T-helper 9 cell (primary cell): ENCODE measurements around the gene MSH2.
"Not testable (repeated sequence)": the region's sequence is repeated elsewhere in the genome, so short reads cannot be mapped to it uniquely, and the experiment has no call there.

Source experiments
- DNase-seq: peaks from one replicate; pipeline ENCODE4 v3.0.0-alpha.2; 2020

MSH2 gene

DNA sequence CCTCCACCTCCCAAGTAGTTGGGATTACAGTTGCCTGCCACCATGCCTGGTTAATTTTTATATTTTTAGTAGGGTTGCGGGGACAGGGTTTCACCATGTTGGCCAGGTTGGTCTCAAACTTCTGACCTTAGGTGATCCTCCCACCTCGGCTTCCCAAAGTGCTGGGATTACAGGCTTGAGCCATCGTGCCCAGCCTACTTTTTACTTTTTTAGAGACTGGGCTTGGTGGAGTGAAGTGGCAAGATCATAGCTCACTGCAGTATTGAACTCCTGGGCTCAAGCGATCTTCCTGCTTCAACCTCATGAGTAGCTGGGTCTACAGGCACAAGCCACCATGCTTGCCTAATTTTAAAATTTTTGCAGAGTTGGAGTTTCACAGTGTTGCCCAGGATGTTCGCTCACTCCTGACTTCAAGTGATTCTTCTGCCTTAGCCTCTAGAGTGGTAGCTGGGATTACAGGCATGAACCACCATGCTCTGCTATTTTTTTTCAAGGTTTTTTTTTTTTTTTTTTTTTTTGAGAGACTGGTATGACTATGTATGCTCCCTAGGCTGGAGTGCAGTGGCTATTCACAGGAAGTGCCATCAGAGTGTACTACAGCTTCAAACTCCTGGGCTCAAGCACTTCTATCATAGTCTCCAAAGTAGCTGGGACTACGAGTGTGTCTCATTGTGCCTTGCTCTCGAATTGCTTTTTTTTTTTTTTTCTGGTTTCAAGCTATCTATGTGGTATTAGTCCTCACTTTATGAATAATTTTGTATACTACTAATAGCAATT is 11.9 kb downstream of the MSH2 start:
- no peak for DNase-seq

DNA sequence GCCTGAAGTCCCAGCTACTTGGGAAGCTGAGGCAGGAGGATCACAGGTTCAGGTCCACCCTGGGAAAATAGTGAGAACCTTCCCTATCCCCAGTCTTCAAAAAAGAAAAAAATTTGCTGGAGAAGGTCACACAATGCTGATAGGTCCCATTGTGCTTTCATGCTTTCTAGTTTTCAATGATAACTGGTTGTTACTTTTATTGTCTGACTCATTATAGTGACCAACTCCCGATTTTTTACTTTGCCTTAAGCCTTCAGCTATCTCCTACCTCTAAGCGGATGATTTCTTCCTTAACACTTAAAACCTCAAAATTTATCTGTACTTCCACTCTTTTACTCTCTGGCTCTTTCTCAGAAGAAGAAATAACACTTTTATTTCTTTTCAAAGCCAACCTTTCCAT is 17.3 kb downstream of the MSH2 start:
- DNase-seq = no peak

DNA sequence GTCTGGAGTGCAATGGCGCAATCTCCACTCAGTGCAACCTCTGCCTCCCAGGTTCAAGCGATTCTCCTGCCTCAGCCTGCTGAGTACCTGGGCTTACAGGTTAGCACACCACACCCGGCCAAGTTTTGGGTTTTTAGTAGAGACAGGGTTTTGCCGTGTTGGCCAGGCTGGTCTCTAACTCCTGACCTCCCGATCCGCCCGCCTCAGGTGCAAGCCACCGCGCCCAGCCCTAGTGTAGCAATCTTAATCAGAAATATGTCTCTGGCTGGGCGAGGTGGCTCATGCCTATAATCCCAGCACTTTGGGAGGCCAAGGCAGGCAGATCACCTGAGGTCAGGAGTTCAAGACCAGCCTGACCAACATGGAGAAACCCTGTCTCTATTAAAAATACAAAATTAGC is 17.7 kb downstream of the MSH2 start:
- not testable (repeated sequence) for DNase-seq

DNA sequence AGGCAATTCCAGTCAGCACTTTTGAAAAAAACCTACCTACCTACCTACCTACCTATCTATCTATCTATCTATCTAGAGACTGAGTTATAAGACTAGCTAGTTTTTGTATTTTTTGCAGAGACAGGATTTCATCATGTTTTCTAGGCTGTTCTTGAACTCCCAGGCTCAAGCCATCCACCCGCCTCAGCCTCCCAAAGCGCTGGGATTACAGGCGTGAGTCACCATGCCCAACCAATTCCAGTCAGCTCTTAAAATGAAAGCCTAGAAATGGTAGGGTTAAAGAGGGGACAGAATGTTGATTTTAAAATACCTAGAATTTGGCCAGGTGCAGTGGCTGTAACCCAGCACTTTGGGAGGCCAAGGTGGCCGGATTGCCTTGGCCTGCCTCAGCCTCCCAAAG is 19.1 kb downstream of the MSH2 start:
- DNase-seq = no peak

DNA sequence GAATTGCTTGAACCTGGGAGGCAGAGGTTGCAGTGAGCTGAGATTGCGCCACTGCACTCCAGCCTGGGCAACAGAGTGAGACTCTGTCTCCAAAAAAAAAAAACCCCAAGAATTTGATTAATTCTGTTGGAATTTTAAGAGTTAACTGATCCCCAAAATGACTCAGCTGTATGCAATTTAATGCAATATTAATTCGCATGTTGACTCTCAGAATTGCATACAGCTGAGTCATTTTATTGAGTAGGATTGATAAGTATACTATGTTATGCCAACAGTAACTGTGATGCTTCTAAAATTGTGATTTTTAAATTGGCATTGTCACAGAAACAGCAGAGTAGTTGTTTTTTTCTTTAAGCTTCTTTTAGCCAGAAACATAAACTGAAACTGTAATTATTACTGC is 19.6 kb downstream of the MSH2 start:
- no peak for DNase-seq

DNA sequence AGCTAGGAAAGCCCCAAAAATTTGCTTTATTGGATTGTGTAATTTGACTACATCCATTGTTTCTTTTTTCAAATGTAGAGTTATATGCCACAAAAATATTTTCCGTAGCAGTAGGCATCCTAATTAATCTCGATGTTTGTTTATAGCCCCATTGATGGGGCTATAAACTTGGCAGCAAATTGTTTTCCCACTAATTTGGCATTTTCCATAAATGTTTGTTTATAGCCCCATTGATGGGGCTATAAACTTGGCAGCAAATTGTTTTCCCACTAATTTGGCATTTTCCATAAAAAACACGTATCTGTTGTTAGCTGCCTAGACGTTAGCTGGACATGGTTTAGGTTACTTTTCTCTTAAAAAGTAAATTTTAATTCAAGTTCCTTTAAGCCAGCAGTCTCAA is 23.8 kb downstream of the MSH2 start:
- DNase-seq = no peak

DNA sequence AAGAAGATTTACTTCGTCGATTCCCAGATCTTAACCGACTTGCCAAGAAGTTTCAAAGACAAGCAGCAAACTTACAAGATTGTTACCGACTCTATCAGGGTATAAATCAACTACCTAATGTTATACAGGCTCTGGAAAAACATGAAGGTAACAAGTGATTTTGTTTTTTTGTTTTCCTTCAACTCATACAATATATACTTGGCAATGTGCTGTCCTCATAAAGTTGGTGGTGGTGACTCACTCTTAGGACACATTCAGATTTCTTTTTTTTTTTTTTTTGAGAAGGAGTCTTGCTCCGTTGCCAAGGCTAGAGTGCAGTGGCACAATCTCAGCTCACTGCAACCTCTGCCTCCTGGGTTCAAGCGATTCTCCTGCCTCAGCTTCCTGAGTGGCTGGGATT is 26.8 kb downstream of the MSH2 start:
- no peak for DNase-seq

DNA sequence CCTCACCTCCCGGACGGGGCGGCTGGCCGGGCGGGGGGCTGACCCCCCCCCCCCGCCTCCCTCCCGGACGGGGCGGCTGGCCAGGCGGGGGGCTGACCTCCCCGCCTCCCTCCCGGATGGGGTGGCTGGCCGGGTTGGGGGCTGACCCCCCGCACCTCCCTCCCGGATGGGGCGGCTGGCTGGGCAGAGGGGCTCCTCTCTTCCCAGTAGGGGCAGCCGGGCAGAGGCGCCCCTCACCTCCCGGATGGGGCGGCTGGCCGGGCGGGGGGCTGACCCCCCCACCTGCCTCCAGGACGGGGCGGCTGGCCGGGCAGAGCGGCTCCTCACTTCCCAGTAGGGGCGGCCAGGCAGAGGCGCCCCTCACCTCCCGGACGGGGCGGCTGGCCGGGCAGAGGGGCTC is 30.1 kb downstream of the MSH2 start:
- not testable (repeated sequence) for DNase-seq

DNA sequence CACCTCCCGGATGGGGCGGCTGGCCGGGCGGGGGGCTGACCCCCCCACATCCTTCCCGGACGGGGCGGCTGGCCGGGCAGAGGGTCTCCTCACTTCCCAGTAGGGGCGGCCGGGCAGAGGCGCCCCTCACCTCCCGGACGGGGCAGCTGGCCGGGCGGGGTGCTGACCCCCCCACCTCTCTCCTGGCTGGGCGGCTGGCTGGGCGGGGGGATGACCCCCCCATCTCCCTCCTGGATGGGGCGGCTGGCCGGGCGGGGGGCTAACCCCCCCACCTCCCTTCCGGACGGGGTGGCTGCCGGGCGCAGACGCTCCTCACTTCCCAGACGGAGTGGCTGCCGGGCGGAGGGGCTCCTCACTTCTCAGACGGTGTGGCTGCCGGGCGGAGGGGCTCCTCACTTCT is 30.5 kb downstream of the MSH2 start:
- not testable (repeated sequence) for DNase-seq

DNA sequence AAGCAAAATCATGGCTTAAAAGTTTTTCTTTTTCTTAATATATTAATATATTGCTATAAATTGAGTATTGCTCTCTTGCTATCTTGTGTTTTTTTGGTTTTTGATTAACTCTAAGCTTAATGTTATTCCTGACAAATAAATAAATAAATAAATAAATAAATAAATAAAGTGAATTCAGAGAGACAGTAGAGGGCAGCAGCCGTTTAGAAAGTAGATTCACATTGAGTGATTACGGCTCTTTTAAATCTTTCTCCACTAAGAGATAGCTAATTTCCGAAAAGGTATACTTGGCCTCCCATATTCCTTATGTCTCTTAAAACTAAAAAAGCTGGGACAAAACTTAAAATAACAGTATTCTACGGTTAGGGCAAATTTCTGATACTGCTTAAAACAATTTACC is 34.3 kb downstream of the MSH2 start:
- no peak for DNase-seq

DNA sequence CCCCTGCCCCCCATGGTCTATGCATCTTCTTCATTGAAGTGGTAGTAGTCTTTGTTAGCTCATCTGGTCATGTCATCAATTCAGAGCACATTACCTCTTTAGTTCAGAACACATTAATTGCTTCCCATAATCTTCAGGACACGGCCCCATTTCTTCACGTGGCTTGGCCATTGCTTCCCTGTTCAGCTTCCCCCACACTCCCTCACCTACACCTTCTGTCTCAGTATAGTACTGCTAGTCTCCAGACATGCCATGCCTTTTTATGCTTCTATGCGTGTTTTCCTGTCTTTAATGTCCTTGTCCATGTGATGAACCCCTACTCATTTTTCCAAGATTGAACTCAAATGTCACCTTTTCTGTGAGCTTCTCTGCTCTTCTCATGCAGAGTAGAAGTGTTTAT is 35.1 kb downstream of the MSH2 start:
- no peak for DNase-seq

DNA sequence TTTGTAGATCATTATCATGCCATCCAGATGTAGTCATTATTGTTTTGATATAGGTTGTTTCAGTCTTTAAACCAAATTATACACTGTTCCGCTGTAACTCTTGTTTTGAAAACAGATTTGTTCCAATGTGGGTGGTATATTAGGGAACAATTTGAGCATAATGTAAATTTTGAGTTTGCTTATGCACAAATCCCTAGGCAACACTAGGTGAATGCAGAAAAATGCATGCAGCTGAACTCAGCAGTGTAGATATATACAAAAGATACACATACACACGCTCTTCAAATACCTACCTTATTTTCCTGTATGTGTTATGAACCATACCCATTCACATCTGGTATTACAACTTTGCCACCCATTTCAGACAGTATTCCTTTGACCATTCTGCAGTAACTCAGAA is 35.8 kb downstream of the MSH2 start:
- DNase-seq = no peak

DNA sequence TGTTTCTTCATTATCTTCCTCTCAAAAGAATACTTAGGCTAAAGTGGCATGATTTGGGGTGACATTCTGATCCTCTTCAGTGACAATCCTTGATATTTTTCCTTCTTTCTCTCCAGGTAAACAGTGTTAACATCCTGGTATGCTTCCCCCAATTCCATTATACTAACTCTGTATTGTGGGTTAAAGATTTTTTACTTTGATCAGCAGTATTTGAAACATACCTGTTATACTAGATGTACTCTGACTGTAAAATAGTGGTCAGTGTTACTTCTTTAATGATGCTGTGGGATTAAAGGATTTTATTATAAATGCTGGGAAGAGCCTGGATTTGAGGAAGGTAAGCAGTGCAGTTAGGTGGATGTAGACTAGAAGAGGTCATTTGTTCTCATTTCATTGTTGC is 48.8 kb downstream of the MSH2 start:
- no peak for DNase-seq

DNA sequence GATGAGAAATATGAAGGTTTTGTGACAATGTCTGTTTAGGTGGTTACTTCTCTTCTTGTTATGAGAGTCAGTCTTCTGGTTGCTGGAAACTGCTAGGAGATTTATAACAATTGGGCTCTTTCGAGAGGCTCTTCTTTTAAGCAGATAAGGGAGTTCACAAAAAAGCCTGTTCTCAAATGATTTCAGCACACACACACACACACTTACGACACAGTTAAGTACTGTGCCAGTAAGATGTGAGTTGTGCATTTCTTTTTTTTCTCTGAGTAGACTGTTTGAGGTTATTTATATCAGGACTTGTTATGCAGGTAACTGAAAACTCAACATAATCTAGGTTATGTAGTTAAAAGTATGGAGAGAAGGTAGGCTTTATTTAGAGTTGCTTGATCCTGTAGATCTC is 49.8 kb downstream of the MSH2 start:
- no peak for DNase-seq

DNA sequence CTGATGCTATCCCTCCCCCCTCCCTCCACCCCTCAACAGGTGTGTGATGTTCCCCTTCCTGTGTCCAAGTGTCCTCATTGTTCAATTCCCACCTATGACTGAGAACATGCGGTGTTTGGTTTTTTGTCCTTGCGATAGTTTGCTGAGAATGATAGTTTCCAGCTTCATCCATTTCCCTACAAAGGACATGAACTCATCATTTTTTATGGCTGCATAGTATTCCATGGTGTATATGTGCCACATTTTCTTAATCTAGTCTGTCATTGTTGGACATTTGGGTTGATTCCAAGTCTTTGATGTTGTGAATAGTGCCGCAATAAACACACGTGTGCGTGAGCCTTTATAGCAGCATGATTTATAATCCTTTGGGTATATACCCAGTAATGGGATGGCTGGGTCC is 51.9 kb downstream of the MSH2 start:
- DNase-seq = not testable (repeated sequence)

DNA sequence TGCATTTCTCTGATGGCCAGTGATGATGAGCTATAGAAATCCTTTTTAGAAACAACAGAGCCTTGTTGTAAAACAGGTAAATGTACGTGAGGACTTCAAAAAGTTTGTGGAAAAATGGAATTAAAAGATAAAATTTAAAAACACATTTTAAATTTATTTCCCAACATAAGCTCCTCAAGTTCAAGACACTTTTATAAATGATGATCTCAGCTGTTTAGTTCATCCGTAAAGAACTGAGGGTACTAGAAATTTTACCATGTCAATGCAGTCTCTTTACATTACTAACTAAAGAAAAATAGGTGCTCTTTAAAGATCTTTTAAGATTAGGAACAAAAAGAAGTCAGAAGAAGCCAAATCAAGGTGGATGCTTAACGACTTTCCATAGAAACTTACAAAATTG is 52.5 kb downstream of the MSH2 start:
- no peak for DNase-seq

DNA sequence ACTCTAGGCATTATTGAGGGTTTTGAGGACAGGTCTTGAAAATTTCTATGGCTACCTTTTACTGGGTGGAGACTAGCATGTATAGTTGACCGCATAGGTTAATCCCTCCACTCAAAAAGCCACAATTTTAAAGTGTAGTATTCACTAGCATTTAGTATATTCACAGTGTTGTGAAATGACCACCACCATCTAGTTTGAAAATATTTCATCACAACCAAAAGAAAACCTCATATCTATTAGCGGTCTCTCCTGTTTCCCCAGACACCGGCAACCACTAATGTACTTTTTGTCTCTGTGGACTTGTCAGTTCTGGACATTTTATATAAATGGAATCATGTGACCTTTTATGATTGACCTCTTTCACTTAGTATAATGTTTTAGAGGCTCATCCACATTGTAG is 53.9 kb downstream of the MSH2 start:
- DNase-seq = no peak

DNA sequence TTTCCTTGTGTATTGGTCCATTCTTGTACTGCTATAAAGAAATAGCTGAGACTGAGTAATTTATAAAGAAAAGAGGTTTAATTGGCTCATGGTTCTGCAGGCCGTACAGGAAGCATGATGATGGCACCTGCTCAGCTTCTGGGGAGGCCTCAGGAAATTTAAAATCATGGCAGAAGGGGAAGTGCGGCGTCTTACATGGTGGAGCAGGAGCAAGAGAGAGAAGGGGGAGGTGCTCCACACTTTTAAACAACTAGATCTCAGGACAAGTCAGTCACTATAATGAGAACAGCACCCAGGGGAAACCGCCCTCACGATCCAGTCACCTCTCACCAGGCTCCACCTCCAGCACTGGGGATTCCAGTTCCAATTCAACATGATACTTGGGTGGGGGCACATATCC is 54.3 kb downstream of the MSH2 start:
- no peak for DNase-seq

DNA sequence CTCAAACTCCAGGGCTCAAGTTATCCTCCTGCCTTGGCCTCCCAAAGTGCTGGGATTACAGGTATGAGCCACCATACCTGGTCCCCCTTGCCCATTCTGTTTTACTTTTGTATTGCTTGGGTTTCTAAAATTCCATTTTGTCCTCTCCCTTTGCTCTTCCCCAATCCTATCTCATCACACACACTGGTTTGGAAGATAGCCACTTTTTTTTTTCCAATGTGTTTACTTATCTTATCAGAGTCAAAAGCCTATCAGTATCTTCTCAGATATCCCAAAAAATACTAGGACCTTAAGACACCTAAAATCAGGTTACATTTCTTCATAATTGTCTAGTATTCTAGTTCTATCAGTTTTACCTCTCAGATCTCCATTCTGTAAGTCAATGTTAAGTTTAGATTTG is 56.1 kb downstream of the MSH2 start:
- DNase-seq = no peak

DNA sequence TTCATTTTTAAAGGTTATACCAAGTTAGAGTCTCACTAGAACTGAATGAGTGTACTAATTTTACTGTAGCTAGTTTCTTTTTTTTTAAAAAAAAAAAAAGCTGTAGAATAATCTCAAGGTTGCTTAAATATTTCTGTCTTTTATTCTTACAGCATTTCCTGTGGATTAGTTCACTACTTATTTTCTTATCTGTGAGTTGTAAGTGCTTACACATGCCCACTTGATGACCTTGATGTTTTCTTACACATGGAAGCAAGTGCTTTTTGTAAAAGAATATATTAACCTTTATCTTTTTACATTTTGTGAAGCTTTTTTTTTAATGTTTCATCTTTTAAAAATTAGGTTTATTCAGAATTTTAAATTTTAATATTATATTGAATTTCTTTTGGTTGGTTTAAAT is 57.8 kb downstream of the MSH2 start:
- DNase-seq = no peak

DNA sequence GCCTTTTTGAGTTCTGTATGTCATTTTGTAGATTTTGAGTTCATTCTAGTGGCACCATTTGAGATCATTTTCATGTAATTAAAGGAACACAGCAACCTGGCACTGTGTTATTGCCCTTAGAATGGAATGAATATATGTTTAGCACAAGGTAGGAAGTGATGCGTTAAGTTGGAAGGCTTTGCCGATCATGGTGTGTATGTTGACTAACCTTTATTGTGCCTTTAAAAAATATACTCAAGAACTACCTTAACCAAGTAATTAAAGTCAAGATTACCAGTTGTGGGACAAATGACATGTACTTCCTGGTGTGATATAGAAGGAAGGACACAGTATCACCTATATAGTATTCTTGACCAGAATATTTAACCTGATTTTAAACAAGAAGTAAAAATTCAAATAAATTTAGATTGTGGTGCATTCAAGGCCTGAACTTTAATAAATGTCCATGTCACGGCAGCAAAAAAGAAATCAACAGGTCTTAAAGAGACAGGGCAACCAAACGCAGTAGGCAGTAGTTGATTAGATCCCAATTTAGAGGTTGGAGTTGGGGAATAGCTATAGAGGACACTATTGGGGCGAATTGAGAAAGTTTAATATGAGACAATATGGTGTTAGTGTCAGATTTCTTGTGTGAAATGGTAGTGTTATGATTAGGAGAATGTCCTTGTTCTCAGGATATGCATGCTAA is 68.6 kb downstream of the MSH2 start:
- DNase-seq = no peak

DNA sequence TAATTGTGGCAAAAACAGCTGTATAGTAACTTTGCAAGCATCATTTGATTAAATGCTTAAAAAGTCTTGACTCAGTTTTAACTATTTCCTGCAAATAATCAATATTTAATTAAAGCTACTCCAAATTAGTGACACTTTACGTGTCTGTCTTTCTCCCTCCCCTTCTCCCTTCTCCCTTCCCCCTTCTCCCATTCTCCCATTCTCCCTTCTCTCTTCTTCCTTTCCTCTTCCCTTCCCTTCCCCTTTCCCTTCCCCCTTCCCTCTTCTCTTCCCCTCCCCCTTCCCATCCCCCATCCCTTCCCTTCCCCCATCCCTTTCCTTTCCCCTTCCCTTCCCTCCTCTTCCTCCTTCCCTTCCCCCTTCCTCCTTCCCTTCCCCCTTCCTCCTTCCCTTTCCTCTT is 76.9 kb downstream of the MSH2 start:
- DNase-seq = no peak

DNA sequence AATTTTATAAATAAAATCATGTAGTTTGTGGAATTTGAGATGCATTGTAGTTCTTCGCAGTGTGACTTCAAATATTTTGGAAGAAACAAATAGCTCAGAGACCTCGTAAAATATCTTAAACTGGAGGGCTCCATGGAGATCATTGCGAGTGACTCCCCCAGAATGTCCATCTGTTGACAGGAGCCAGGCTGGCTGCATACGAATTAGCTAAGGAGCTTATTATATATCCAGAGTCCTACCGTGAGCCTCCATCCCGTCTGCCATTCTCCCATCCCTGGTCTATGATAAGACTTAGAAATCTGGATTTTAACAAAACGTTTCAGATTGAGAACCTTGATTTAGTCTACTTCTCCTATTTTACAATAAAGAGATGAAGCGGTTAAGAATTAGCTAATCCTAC is 80.2 kb downstream of the MSH2 start:
- DNase-seq = no peak

DNA sequence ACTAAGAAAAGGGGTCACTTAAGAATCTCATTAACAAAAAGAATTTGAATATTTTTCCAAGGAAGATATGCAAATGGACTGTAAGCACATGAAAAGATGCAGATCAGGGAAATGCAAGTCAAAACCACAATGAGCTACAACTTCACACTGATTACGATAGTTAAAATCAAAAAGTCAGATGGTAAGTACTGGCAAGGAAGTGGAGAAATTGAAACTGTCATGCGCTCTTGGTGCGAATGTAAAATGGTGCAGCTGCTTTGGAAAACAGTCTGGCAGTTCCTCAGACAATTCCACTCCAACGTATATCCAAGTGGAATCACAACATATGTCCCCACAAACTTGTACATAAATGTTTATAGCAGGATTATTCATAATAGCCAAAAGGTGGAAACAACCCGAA is 81.4 kb downstream of the MSH2 start:
- no peak for DNase-seq

DNA sequence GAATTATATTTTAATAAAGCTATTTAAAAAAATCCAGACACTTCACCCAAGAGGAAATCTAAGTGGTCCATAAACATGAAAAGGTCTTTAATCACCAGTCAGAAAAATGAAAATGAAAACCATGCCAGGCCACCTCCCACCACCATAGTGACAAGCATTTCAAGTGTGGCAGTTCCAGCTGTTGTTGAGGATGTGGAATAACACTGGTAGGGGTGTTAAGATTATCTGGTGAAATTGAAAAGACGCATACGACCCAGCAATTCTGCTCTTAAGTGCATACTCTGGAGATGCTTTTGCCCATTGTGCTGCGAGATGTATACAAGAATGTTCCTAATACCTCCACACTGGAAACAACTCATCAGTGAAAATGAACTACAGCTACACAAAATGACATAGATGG is 82.2 kb downstream of the MSH2 start:
- DNase-seq = no peak
